Activated CD4-positive, alpha-beta T cell treated with anti-CD3 and anti-CD28 coated beads for 36 hours (primary cell): Measurements from ENCODE around the gene TMEM200A. TPM values are rescaled to one million over a fixed set of nuclear protein-coding genes. Genes with fewer than 3 reads are reported as not detected.
A peak's percentile ranks its signal among the peaks of the same experiment; 100 is the strongest.

ENCODE experiments used
- ATAC-seq: fragments of 200-7000 bp; cut with Tn5 transposase; one replicate; pipeline ENCODE4 v1.10.0; 2021; ENCODE audit warnings: mild to moderate bottlenecking, moderate library complexity
- CTCF ChIA-PET: fragments of 350-600 bp; sonication (Branson Sonifier 250); formaldehyde crosslinking; loops from one replicate; lab custom pipeline; 2021; ENCODE audit warnings: antibody characterized with exemption; lab: Charles Lee
- POLR2A ChIA-PET: fragments of 350-600 bp; sonication (Branson Sonifier 250); formaldehyde crosslinking; loops from one replicate; lab custom pipeline; 2021; ENCODE audit warnings: antibody characterized with exemption, inconsistent platforms; lab: Charles Lee
- DNase-seq: peaks from one replicate; pipeline ENCODE4 v3.0.0-alpha.2; 2020
- H3K27ac Mint-ChIP-seq: one replicate; pipeline ENCODE4 v1.8.0; 2021; ENCODE audit warnings: mixed read lengths
- H3K27me3 Mint-ChIP-seq: one replicate; pipeline ENCODE4 v1.8.0; 2021; ENCODE audit warnings: mixed read lengths
- H3K36me3 Mint-ChIP-seq: one replicate; pipeline ENCODE4 v1.8.0; 2021; ENCODE audit warnings: low read depth, mixed read lengths
- H3K4me1 Mint-ChIP-seq: one replicate; pipeline ENCODE4 v1.8.0; 2021; ENCODE audit warnings: mixed read lengths
- H3K4me3 Mint-ChIP-seq: one replicate; pipeline ENCODE4 v1.8.0; 2021; ENCODE audit warnings: mild to moderate bottlenecking, moderate library complexity, mixed read lengths
- H3K9me3 Mint-ChIP-seq: one replicate; pipeline ENCODE4 v1.8.0; 2021; ENCODE audit warnings: low read depth, mixed read lengths
- intact Hi-C, 2 experiments: fragments of 100-400 bp; cut with DNase I in 1 of 2; cut with micrococcal nuclease in 1 of 2; formaldehyde crosslinking; loops; one replicate each; pipeline versions ENCODE4 v1.14.2 to v1.15.1; 2022 to 2024; cut with DNase I, micrococcal nuclease
- total RNA-seq, 2 experiments: library from RNA; stranded (reverse); gene quantifications; one replicate each; pipeline ENCODE4 v1.2.3, GENCODE V29; 2021

Gene TMEM200A
- total RNA-seq, 2 experiments from 2014 or later, result 0.14 to 0.21 TPM

DNA sequence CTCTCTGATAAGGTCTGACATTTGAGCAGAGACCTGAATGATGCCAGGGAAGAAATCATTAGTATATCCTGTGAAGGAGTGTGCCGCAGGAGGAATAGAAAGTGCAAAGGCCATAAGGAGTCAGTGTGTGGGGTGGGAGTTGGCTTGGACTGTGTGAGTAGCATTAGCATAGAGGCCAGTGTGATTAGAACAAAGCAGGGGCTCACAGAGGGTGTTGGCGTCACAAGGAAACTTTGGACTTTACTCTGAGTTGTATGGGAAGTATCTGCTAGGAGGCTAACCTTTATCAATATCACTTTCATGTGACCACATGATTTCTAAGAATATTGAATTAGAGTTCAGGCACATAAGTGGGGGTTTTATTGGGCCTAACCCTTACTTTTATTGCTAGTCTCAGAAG lies 12.1 kb downstream of the TMEM200A start:
- no peak for DNase-seq
- H3K36me3 Mint-ChIP-seq, result no peaks in the 10 kb centered on the region

DNA sequence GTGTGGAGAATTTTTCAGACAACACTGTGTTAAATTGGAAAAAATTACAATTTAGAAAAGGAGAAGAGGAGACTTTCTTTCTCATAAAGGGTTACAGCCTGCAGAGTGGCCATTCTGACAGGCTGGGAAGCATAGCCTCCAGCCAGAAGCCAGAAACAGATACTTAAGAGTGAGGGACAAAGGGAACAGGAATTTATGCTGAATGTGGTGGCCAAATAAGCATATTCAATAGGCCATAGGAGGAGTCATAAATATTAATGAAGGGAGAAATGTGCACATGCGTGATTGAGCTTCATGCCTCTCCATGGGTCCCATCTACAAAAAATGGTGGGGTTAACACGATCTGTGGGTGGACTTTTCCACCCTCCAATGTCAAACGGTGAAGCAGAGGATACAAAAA lies 13.4 kb downstream of the TMEM200A start:
- Mint-ChIP-seq H3K4me3 (no peak overlapping the region), H3K27ac (no peak overlapping the region), H3K9me3 (no peaks in the 10 kb centered on the region), H3K36me3 (no peaks in the 10 kb centered on the region), H3K27me3 (no peaks in the 10 kb centered on the region), H3K4me1 (peaks cover 18% of the 10 kb centered on the region)
- DNase-seq, result no peak
- CTCF ChIA-PET, result interaction anchor here (0.6 to 1.2 kb wide), 3 partner anchors 10 to 18 kb away, joined by 3 to 5 read pairs (median 4); no protein-coding TSS in a partner anchor
- ATAC-seq, result no peak
- intact Hi-C loops, result no loop called here
- POLR2A ChIA-PET, result no interaction called here

More for the DNA sequence above, 12.1 kb downstream of the TMEM200A start:
- no peaks in the 10 kb centered on the region for H3K27me3 Mint-ChIP-seq
- ChIA-PET POLR2A (no interaction called here), CTCF (no interaction called here)
- no peak overlapping the region for H3K27ac Mint-ChIP-seq
- intact Hi-C loops, result no loop called here
- no peak overlapping the region for H3K4me3 Mint-ChIP-seq
- no peaks in the 10 kb centered on the region for H3K9me3 Mint-ChIP-seq
- no peak for ATAC-seq
- H3K4me1 Mint-ChIP-seq, result peaks cover 18% of the 10 kb centered on the region

DNA sequence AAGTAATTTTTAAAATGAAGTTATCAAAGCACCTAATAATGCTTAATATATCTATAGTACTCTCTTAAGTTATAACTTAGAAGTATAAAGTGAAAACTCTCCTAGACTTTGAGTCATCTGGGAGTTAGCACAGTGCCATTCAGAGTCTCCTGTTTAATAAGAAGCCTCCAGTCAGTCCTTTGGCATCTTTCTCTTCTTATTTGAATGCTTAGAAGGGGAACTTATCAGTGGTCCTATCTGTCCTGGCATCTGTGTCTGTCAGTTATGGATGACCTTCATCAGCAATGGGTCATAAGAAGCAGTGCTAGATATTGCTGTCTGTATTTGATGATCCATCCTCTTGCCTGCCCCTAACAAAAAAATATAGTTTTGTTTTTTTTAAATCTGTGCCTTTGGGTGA lies 15.2 kb downstream of the TMEM200A start:
- no peaks in the 10 kb centered on the region for H3K9me3 Mint-ChIP-seq
- POLR2A ChIA-PET, result no interaction called here
- ATAC-seq (no peak), DNase-seq (no peak)
- no peaks in the 10 kb centered on the region for H3K36me3 Mint-ChIP-seq
- H3K27ac Mint-ChIP-seq, result no peak overlapping the region
- CTCF ChIA-PET, result interaction anchor here (0.6 to 1.2 kb wide), 3 partner anchors 16 to 183 kb away, joined by 3 to 5 read pairs (median 3); no protein-coding TSS in a partner anchor
- intact Hi-C loops, result no loop called here
- H3K4me1 Mint-ChIP-seq, result peaks cover 18% of the 10 kb centered on the region
- no peak overlapping the region for H3K4me3 Mint-ChIP-seq
- H3K27me3 Mint-ChIP-seq, result no peaks in the 10 kb centered on the region

DNA sequence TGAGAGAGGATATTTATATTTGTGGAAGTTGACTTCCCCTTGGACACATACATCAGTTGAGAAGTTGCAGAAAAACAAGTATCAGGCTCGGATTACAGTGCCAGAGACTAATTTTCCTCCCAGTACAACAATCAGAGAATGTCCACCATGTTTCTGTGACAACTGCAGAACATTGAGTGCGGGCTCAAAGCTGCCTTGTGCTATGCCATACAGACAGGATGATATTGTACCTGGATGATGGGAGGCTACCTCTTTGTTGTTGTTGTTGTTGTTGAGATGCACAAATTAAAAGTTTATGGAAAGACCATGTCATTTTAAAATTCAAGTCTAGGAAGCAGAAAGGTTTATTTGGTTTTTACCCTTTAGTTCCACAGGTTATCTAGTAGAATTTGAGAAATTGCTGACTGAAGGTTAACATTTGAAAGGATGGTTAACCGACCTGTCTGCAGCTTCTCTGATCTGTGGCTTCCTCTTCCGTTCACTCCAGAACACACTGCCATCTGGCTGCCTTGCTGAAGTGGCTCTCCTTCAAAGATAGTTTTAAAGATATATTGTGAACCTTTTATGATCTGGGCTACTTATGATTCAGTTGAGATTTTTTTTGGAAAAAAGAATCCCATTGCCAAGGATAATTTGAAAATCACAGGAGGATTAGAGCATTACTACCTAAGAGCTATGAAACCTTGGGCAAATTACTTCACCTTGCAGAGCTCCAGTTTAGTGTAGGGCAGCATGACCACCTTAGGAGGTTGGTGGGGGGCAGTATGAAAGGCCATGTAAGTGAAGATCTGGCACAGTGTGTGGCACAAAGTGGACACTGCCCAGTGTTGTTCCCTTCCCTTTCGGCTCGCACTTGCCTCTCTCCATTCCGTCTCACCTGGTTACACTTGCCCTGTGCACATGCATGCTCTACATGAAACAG lies 15.9 kb downstream of the TMEM200A start:
- Mint-ChIP-seq H3K4me3 (no peak overlapping the region), H3K27ac (peak overlapping the region; percentile 4), H3K9me3 (no peaks in the 10 kb centered on the region), H3K36me3 (no peaks in the 10 kb centered on the region), H3K4me1 (peaks cover 18% of the 10 kb centered on the region), H3K27me3 (no peaks in the 10 kb centered on the region)
- ATAC-seq (peak; percentile 81), DNase-seq (peak; percentile 29)
- CTCF ChIA-PET, result interaction anchor here (0.7 to 1.2 kb wide), 3 partner anchors 16 to 320 kb away, joined by 3 to 5 read pairs (median 3); no protein-coding TSS in a partner anchor
- POLR2A ChIA-PET, result no interaction called here
- intact Hi-C loops, result no loop called here

GRCh38 chr6:130382872-130383490 lies 17.2 kb downstream of the TMEM200A start:
- CTCF ChIA-PET, result interaction anchor here (0.7 to 0.8 kb wide), 2 partner anchors 13 to 517 kb away, joined by 3 read pairs; no protein-coding TSS in a partner anchor
- intact Hi-C loops, result no loop called here

GRCh38 chr6:130385064-130385695 lies 19.4 kb downstream of the TMEM200A start:
- CTCF ChIA-PET, result interaction anchor here (0.6 to 0.9 kb wide), 2 partner anchors 340 to 462 kb away, joined by 3 read pairs; no protein-coding TSS in a partner anchor
- ATAC-seq (no peak), DNase-seq (no peak)
- no peak overlapping the region for H3K27ac Mint-ChIP-seq
- H3K4me1 Mint-ChIP-seq, result peaks cover 18% of the 10 kb centered on the region
- no peak overlapping the region for H3K4me3 Mint-ChIP-seq
- H3K9me3 Mint-ChIP-seq, result no peaks in the 10 kb centered on the region
- POLR2A ChIA-PET, result no interaction called here
- no peaks in the 10 kb centered on the region for H3K27me3 Mint-ChIP-seq
- no peaks in the 10 kb centered on the region for H3K36me3 Mint-ChIP-seq
- intact Hi-C loops, result no loop called here

More at GRCh38 chr6:130382872-130383490, 17.2 kb downstream of the TMEM200A start:
- Mint-ChIP-seq H3K27me3 (no peaks in the 10 kb centered on the region), H3K9me3 (no peaks in the 10 kb centered on the region), H3K4me1 (peaks cover 18% of the 10 kb centered on the region), H3K27ac (no peak overlapping the region), H3K4me3 (no peak overlapping the region), H3K36me3 (no peaks in the 10 kb centered on the region)
- POLR2A ChIA-PET, result no interaction called here
- DNase-seq (no peak), ATAC-seq (no peak)

GRCh38 chr6:130389142-130389541 lies 23.3 kb downstream of the TMEM200A start:
- Mint-ChIP-seq H3K27me3 (no peaks in the 10 kb centered on the region), H3K4me3 (no peak overlapping the region), H3K9me3 (no peaks in the 10 kb centered on the region), H3K27ac (no peak overlapping the region), H3K4me1 (no peaks in the 10 kb centered on the region), H3K36me3 (no peaks in the 10 kb centered on the region)
- CTCF ChIA-PET, result interaction anchor here (1.2 kb wide), 1 partner anchor 454 kb away, joined by 3 read pairs; no protein-coding TSS in a partner anchor
- DNase-seq (no peak), ATAC-seq (no peak)
- POLR2A ChIA-PET, result no interaction called here
- intact Hi-C loops, result no loop called here

DNA sequence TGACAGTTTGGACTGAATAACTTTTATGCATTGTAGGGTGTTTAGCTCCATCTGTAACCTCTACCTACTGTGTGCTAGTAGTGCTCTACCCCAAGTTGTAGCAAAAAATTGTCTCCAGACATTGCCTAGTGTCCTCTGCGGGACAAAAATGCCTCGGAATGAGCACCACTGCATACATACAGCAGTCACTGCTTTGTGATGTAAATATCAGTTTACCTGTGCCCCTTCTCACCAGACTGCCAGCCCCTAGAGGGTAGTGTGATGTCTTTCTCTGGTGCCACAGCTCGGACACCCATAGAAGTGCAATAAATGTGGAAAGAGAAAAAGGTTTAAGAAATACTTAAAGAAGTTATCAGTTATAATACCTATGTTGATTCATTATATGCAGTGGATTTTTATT lies 25.1 kb downstream of the TMEM200A start:
- Mint-ChIP-seq H3K27ac (no peak overlapping the region), H3K4me1 (no peaks in the 10 kb centered on the region), H3K4me3 (no peak overlapping the region), H3K27me3 (no peaks in the 10 kb centered on the region), H3K9me3 (no peaks in the 10 kb centered on the region), H3K36me3 (no peaks in the 10 kb centered on the region)
- DNase-seq, result no peak
- ATAC-seq, result no peak
- POLR2A ChIA-PET, result no interaction called here
- CTCF ChIA-PET, result interaction anchor here (0.6 to 1.3 kb wide), 5 partner anchors 10 to 307 kb away, joined by 3 to 5 read pairs (median 3); no protein-coding TSS in a partner anchor
- intact Hi-C loops, result no loop called here

DNA sequence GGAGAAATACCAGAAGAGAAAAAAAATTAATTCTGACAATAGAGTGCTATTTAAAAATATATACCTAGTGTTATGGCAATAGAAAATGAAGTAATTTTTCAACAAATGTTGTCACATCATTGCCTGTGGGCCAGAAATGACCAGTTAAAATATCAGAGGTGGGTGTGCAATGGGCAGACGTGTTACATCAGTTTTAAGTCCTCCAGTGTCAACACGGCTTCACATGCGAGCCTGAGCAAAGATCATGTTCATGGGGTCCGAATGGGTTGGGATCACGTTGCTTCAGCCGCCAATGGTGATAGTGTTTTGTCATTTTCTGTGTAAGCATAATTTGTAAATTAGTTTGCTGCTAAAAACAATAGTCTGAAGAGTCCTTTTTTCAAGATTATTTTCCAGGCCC lies 27.5 kb downstream of the TMEM200A start:
- Mint-ChIP-seq H3K36me3 (no peaks in the 10 kb centered on the region), H3K4me3 (no peak overlapping the region), H3K9me3 (peaks cover 2% of the 10 kb centered on the region), H3K4me1 (peaks cover 8% of the 10 kb centered on the region), H3K27ac (no peak overlapping the region), H3K27me3 (no peaks in the 10 kb centered on the region)
- POLR2A ChIA-PET, result no interaction called here
- no peak for ATAC-seq
- DNase-seq, result no peak
- CTCF ChIA-PET, result interaction anchor here (0.8 kb wide), 1 partner anchor 13 kb away, joined by 3 read pairs; no protein-coding TSS in a partner anchor
- intact Hi-C loops, result no loop called here

DNA sequence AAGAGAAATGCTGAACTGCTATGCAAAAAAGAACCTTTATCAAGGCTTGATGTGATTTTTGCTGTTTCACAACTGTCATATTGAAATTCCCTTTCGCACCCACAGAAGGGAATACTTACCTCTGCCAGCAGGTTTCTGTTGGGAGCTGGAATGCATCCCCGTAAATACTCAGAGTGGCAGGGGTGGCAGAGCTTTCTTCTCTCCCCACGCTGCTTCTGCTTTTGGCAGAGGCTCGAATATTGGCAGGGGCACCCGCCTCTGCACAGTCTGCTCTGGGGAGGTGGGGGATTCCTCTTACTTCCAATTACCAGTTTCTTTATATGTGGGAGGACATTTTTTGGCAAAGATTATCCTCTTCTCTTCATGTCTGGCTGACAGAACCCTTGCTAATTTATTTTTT lies 28.4 kb downstream of the TMEM200A start:
- CTCF ChIA-PET, result no interaction called here
- Mint-ChIP-seq H3K4me1 (peaks cover 8% of the 10 kb centered on the region), H3K27me3 (no peaks in the 10 kb centered on the region), H3K9me3 (peaks cover 2% of the 10 kb centered on the region), H3K27ac (no peak overlapping the region), H3K36me3 (no peaks in the 10 kb centered on the region), H3K4me3 (no peak overlapping the region)
- DNase-seq (no peak), ATAC-seq (no peak)
- POLR2A ChIA-PET, result no interaction called here
- intact Hi-C loops, result no loop called here

DNA sequence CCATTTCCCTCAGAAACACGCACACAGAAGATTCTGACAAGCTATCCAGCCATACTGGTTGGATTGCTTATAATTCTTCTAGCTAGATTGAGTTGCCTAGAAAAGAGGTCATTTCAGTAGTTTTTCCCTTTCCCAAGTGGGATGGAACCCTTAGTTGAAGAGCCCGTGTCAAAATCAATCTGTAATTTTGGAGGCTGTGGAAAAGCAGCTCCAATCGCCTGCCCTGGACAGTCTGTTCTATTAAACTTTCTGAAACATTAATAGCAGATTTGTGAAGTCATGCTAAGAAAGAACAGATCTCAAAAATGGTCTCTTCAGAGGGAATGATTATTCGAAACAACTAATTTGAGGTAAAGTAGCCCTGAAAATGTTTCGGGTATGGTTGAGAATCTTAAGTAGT lies 29.3 kb downstream of the TMEM200A start:
- no peak overlapping the region for H3K27ac Mint-ChIP-seq
- no peaks in the 10 kb centered on the region for H3K27me3 Mint-ChIP-seq
- DNase-seq (no peak), ATAC-seq (no peak)
- no peak overlapping the region for H3K4me3 Mint-ChIP-seq
- H3K36me3 Mint-ChIP-seq, result no peaks in the 10 kb centered on the region
- POLR2A ChIA-PET, result no interaction called here
- H3K9me3 Mint-ChIP-seq, result peaks cover 5% of the 10 kb centered on the region
- H3K4me1 Mint-ChIP-seq, result peaks cover 8% of the 10 kb centered on the region
- intact Hi-C loops, result no loop called here
- CTCF ChIA-PET, result interaction anchor here (0.7 to 1.5 kb wide), 4 partner anchors 12 to 303 kb away, joined by 3 to 5 read pairs (median 4); partner anchors contain the start of gene TMEM200A
